Measurements from ENCODE around the gene SLC38A6. TPM values are rescaled to one million over a fixed set of nuclear protein-coding genes. Genes with fewer than 3 reads are reported as not detected.

Gene SLC38A6
- total and polyA plus RNA-seq, 3 donors from 2014 or later = 20.8 to 28.6 (median 26.6) TPM

DNA sequence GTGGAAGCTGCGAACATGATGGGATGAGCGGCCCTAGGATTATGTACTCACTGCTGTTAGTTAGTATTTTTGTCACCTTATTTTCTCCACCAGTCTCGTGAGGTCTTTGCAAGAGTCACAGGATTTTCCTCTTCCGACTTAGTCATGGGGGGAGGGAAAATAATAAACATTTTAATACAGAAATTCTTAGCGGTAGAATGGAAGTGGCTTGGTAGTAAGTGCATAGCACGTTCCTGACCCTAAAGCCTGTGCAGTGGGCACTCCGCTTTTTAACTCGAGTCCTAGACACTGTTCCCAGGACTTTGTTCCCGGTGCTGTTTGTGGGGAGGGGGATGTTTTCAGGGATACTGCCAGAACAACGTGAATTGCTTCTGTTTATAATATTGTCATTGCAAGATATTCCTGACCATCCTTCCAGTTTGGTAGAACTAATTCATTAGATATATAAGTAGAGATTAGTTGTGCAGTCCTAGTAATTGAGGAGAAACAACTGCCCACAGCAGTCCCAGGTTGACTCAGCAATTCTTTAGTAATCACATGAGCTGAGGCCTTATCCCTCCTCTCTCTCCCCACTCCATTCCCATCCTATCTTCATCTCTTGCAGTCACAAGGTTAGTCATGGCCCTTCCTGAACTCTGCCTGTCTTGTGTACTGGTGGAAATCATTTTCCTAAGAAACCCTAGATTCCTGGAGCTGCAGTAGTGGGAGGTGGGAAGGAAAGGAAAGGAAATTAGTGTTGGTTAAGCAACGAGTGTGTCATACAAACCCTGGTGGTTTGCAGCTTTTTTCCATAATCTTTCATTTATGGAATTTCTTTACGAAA is 799 bp downstream of the SLC38A6 start:
- peak; percentile 16 for DNase-seq
- no peaks in the 10 kb centered on the region for H3K36me3 ChIP-seq (ENCODE audit: low read depth, missing control alignments)
- no peaks in the 10 kb centered on the region for H3K4me1 ChIP-seq
- TF ChIP-seq, protein P1, sequence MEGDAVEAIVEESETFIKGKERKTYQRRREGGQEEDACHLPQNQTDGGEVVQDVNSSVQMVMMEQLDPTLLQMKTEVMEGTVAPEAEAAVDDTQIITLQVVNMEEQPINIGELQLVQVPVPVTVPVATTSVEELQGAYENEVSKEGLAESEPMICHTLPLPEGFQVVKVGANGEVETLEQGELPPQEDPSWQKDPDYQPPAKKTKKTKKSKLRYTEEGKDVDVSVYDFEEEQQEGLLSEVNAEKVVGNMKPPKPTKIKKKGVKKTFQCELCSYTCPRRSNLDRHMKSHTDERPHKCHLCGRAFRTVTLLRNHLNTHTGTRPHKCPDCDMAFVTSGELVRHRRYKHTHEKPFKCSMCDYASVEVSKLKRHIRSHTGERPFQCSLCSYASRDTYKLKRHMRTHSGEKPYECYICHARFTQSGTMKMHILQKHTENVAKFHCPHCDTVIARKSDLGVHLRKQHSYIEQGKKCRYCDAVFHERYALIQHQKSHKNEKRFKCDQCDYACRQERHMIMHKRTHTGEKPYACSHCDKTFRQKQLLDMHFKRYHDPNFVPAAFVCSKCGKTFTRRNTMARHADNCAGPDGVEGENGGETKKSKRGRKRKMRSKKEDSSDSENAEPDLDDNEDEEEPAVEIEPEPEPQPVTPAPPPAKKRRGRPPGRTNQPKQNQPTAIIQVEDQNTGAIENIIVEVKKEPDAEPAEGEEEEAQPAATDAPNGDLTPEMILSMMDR (IDR thresholded peaks at IDR 0.05) = no peak
- TF ChIP-seq POLR2A (IDR thresholded peaks at IDR 0.05) = no peak
- intact Hi-C loops (cut with DNase I; ENCODE audit: low total_unique reads) = no loop called here
- peak overlapping the region; percentile 71 to 90 for H3K27ac ChIP-seq
- no peaks in the 10 kb centered on the region for H3K27me3 ChIP-seq
- H3K4me3 ChIP-seq = peak overlapping the region; percentile 76 to 80
- 7 to 9% methylated on average over 12 of the region's 12 CpGs for WGBS, 2 donors
- H3K9me3 ChIP-seq = no peaks in the 10 kb centered on the region

DNA sequence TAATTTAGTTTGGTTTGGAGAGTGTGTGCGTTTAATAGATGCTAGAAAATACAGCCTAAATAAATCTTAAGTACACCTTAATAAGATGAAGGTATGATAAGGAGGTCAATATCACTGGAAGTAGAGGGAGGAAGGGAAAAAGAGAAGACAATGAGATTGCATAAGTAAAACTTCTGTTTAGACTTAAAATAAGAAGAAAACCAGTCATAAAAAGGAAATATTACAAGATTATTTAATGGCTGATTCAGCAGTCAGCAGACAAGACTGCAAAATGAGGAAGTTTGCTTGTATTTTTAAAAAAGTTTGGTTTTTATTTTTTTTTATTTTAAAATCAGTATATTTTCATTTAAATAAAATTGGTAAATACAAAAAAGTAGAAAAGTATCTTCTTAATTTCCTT is 3.2 kb downstream of the SLC38A6 start:
- H3K27ac ChIP-seq = no peak overlapping the region
- TF ChIP-seq, protein P1 (IDR thresholded peaks at IDR 0.05) = no peak
- no peak for TF ChIP-seq POLR2A (IDR thresholded peaks at IDR 0.05)
- no peaks in the 10 kb centered on the region for H3K4me1 ChIP-seq
- no peaks in the 10 kb centered on the region for H3K36me3 ChIP-seq (ENCODE audit: low read depth, missing control alignments)
- no peaks in the 10 kb centered on the region for H3K27me3 ChIP-seq
- no peaks in the 10 kb centered on the region for H3K9me3 ChIP-seq
- 94 to 100% methylated on average over 1 of the region's 1 CpG for WGBS, 2 donors
- intact Hi-C loops (cut with DNase I; ENCODE audit: low total_unique reads) = no loop called here
- DNase-seq = no peak
- H3K4me3 ChIP-seq = no peak overlapping the region

DNA sequence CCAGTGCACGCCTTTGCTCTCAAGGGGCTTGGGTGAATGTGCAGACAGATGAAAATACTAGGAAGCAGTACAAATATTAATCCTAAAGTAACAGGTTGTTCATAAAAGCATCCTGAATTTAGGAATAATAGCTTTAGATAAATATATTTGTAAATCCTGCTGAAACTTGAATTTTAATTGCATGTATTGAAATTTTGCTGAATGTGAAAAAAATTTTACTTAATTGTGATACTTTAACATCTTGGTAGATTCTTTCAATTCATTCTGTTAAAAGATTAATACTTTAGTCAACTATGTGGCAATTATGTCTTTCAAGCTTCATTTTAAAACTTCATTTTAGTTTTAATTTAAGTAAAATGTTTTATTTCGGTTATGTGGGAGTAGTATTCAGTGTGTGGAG is 5.5 kb downstream of the SLC38A6 start:
- Histone ChIP-seq H3K9me3 (no peaks in the 10 kb centered on the region), H3K4me1 (no peaks in the 10 kb centered on the region), H3K27me3 (no peaks in the 10 kb centered on the region), H3K27ac (no peak overlapping the region), H3K36me3 (ENCODE audit: low read depth, missing control alignments) (no peaks in the 10 kb centered on the region), H3K4me3 (no peak overlapping the region)
- 93 to 95% methylated on average over 2 of the region's 2 CpGs for WGBS, 2 donors
- no peak for TF ChIP-seq POLR2A (IDR thresholded peaks at IDR 0.05)
- TF ChIP-seq, protein P1 (IDR thresholded peaks at IDR 0.05) = no peak
- no peak for DNase-seq
- intact Hi-C loops (cut with DNase I; ENCODE audit: low total_unique reads) = no loop called here

GRCh38 chr14:60989599-60989998 is 8.6 kb downstream of the SLC38A6 start:
- DNase-seq = no peak
- Histone ChIP-seq H3K27ac (no peak overlapping the region), H3K4me3 (no peak overlapping the region), H3K9me3 (no peaks in the 10 kb centered on the region), H3K27me3 (no peaks in the 10 kb centered on the region), H3K4me1 (no peaks in the 10 kb centered on the region), H3K36me3 (ENCODE audit: low read depth, missing control alignments) (no peaks in the 10 kb centered on the region)
- TF ChIP-seq, protein P1 (IDR thresholded peaks at IDR 0.05) = no peak
- TF ChIP-seq POLR2A (IDR thresholded peaks at IDR 0.05) = no peak
- WGBS, 2 donors = 72 to 81% methylated on average over 2 of the region's 2 CpGs
- intact Hi-C loops (cut with DNase I; ENCODE audit: low total_unique reads) = no loop called here

DNA sequence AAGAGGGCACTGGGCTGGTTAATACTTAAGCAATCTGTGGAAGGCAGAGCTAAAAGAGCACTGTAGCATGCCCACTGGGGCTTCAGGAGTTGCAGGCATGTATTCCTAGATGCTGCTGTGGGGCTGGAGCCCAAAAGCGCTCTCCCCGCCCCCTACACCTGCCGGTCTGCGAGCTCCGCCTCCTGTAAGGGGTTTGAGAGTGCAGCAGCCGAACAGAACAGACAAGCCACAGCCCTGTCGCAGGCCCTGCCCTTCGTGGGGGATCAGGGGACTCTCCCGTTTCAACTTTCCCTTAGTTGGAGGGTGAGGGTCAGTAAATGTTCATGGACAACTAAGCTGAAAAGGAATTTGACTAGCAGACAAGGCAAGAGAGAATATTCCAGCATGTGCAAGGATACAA is 17.6 kb downstream of the SLC38A6 start:
- Histone ChIP-seq H3K4me1 (no peaks in the 10 kb centered on the region), H3K27me3 (no peaks in the 10 kb centered on the region), H3K9me3 (no peaks in the 10 kb centered on the region), H3K36me3 (ENCODE audit: low read depth, missing control alignments) (no peaks in the 10 kb centered on the region), H3K27ac (no peak overlapping the region), H3K4me3 (no peak overlapping the region)
- TF ChIP-seq, protein P1 (IDR thresholded peaks at IDR 0.05) = no peak
- TF ChIP-seq POLR2A (IDR thresholded peaks at IDR 0.05) = no peak
- no peak for DNase-seq
- 87 to 94% methylated on average over 6 to 9 of the region's 9 CpGs for WGBS, 2 donors
- intact Hi-C loops (cut with DNase I; ENCODE audit: low total_unique reads) = no loop called here

Measured in testis (tissue), 3 donors.